SK-N-SH treated with all-trans-retinoic acid at 6 μM for 48 hours (cell line): ENCODE results near the gene SDHB.
"Not testable (repeated sequence)": the region's sequence is repeated elsewhere in the genome, so short reads cannot be mapped to it uniquely, and the experiment has no call there.

Experiments used
- ATAC-seq: fragments of 200-7000 bp; cut with Tn5 transposase; 3 replicates; pipeline ENCODE4 v1.9.1; 2020; ENCODE audit warnings: mild to moderate bottlenecking, moderate library complexity
- ARNTL ChIP-seq: fragments of 450-650 bp; formaldehyde crosslinking; IDR thresholded peaks from 2 replicates; pipeline ENCODE4 v1.5.0; 2020; ENCODE audit warnings: low read depth, mild to moderate bottlenecking, moderate library complexity, borderline replicate concordance
- BACH2 ChIP-seq: fragments of 250-450 bp; sonication (Bioruptor Pico); IDR thresholded peaks from 2 replicates; pipeline ENCODE4 v1.9.0; 2021; ENCODE audit warnings: mild to moderate bottlenecking, borderline replicate concordance
- CREB5 ChIP-seq: fragments of 250-450 bp; sonication (Bioruptor Pico); IDR thresholded peaks from 2 replicates; pipeline ENCODE4 v1.5.1; 2020; ENCODE audit warnings: low read depth, mild to moderate bottlenecking, moderate library complexity
- CSDC2 ChIP-seq: fragments of 250-450 bp; sonication (Bioruptor Pico); IDR thresholded peaks from 2 replicates; pipeline ENCODE4 v1.5.0; 2020; ENCODE audit warnings: mild to moderate bottlenecking, moderate library complexity
- CSRNP3 ChIP-seq: fragments of 250-450 bp; sonication (Bioruptor Pico); IDR thresholded peaks from 2 replicates; pipeline ENCODE4 v1.5.1; 2021; ENCODE audit warnings: mild to moderate bottlenecking, moderate library complexity
- ESRRG ChIP-seq: fragments of 250-450 bp; sonication (Bioruptor Pico); IDR thresholded peaks from 2 replicates; pipeline ENCODE4 v1.6.1; 2021; ENCODE audit warnings: mild to moderate bottlenecking
- GLIS3 ChIP-seq: fragments of 250-450 bp; sonication (Bioruptor Pico); IDR thresholded peaks from 2 replicates; pipeline ENCODE4 v1.5.0; 2020; ENCODE audit warnings: mild to moderate bottlenecking, moderate library complexity
- ISL1 ChIP-seq: fragments of 250-450 bp; sonication (Bioruptor Pico); IDR thresholded peaks from 2 replicates; pipeline ENCODE4 v2.1.2; 2022; ENCODE audit warnings: mild to moderate bottlenecking, moderate library complexity
- OSR1 ChIP-seq: fragments of 250-450 bp; sonication (Bioruptor Pico); IDR thresholded peaks from 2 replicates; pipeline ENCODE4 v1.8.0; 2022; ENCODE audit warnings: moderate library complexity, mild to moderate bottlenecking, inconsistent platforms
- PATZ1 ChIP-seq: fragments of 250-450 bp; sonication (Bioruptor Pico); IDR thresholded peaks from 2 replicates; pipeline ENCODE4 v1.8.0; 2020; ENCODE audit warnings: mild to moderate bottlenecking, moderate library complexity, borderline replicate concordance
- PPARA ChIP-seq: fragments of 250-450 bp; sonication (Bioruptor Pico); IDR thresholded peaks from 2 replicates; pipeline ENCODE4 v1.5.0; 2020; ENCODE audit warnings: mild to moderate bottlenecking, borderline replicate concordance
- RARB ChIP-seq: fragments of 250-450 bp; sonication (Bioruptor Pico); IDR thresholded peaks from 2 replicates; pipeline ENCODE4 v1.8.0; 2021; ENCODE audit warnings: mild to moderate bottlenecking, moderate library complexity
- SNAI2 ChIP-seq: fragments of 250-450 bp; sonication (Bioruptor Pico); IDR thresholded peaks from 2 replicates; pipeline ENCODE4 v1.5.0; 2020; ENCODE audit warnings: mild to moderate bottlenecking, moderate library complexity
- TCF4 ChIP-seq: fragments of 250-450 bp; sonication (Bioruptor Pico); IDR thresholded peaks from 2 replicates; pipeline ENCODE4 v1.8.0; 2021; ENCODE audit warnings: mild to moderate bottlenecking, moderate library complexity, borderline replicate concordance
- TOX ChIP-seq: fragments of 250-450 bp; sonication (Bioruptor Pico); IDR thresholded peaks from 2 replicates; pipeline ENCODE4 v1.8.0; 2021; ENCODE audit warnings: mild to moderate bottlenecking, moderate library complexity, borderline replicate concordance
- ZFP3 ChIP-seq: fragments of 250-450 bp; sonication (Bioruptor Pico); IDR thresholded peaks from 2 replicates; pipeline ENCODE4 v1.5.0; 2020; ENCODE audit warnings: mild to moderate bottlenecking, moderate library complexity
- ZFP30 ChIP-seq: fragments of 450-650 bp; formaldehyde crosslinking; IDR thresholded peaks from 2 replicates; pipeline ENCODE4 v1.5.0; 2022; ENCODE audit warnings: mild to moderate bottlenecking, moderate library complexity
- ZNF565 ChIP-seq: fragments of 450-650 bp; formaldehyde crosslinking; conservative IDR thresholded peaks from 2 replicates; pipeline ENCODE4 v1.5.0; 2020; ENCODE audit warnings: low read depth, mild to moderate bottlenecking, moderate library complexity
- ZNF70 ChIP-seq: fragments of 450-650 bp; formaldehyde crosslinking; IDR thresholded peaks from 2 replicates; pipeline ENCODE4 v1.5.0; 2020; ENCODE audit warnings: mild to moderate bottlenecking, moderate library complexity
- TF ChIP-seq, protein P1 (sequence below): fragments of 250-450 bp; sonication (Bioruptor Pico); IDR thresholded peaks from 2 replicates; pipeline ENCODE4 v1.5.0; 2020; ENCODE audit warnings: mild to moderate bottlenecking, moderate library complexity

Gene SDHB

DNA sequence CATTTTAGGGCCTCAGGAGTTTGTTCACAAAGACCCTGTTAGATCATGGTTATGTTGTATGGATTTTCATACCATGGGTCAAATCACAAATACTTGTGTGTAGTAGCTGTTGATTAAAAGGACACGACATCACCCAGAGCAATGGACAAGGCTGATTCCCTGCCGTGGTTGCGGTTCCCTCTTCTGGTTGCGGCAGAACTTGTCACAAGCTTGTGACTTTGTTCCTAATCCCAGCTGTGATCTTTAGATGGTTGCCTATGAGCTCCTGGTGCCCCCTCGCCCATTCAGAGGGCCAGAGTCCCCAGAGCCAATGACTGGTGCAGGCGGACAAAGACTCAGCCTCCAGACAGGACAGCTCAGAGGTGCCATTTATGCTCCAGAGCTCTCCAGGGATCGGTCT is 11.8 kb upstream of the SDHB start:
- ATAC-seq: no peak
- TF ChIP-seq ZNF565 (CRISPR knock-in tag): no peak
- no peak for TF ChIP-seq RARB (CRISPR knock-in tag)
- TF ChIP-seq, protein P1, sequence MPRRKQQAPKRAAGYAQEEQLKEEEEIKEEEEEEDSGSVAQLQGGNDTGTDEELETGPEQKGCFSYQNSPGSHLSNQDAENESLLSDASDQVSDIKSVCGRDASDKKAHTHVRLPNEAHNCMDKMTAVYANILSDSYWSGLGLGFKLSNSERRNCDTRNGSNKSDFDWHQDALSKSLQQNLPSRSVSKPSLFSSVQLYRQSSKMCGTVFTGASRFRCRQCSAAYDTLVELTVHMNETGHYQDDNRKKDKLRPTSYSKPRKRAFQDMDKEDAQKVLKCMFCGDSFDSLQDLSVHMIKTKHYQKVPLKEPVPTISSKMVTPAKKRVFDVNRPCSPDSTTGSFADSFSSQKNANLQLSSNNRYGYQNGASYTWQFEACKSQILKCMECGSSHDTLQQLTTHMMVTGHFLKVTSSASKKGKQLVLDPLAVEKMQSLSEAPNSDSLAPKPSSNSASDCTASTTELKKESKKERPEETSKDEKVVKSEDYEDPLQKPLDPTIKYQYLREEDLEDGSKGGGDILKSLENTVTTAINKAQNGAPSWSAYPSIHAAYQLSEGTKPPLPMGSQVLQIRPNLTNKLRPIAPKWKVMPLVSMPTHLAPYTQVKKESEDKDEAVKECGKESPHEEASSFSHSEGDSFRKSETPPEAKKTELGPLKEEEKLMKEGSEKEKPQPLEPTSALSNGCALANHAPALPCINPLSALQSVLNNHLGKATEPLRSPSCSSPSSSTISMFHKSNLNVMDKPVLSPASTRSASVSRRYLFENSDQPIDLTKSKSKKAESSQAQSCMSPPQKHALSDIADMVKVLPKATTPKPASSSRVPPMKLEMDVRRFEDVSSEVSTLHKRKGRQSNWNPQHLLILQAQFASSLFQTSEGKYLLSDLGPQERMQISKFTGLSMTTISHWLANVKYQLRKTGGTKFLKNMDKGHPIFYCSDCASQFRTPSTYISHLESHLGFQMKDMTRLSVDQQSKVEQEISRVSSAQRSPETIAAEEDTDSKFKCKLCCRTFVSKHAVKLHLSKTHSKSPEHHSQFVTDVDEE: no peak
- TF ChIP-seq ZFP30 (CRISPR knock-in tag): no peak
- no peak for TF ChIP-seq CSRNP3
- no peak for TF ChIP-seq ISL1 (CRISPR knock-in tag)
- no peak for TF ChIP-seq TCF4
- no peak for TF ChIP-seq ARNTL (CRISPR knock-in tag)
- no peak for TF ChIP-seq OSR1 (CRISPR knock-in tag)
- no peak for TF ChIP-seq PPARA (CRISPR knock-in tag)
- no peak for TF ChIP-seq TOX (CRISPR knock-in tag)
- TF ChIP-seq ESRRG (CRISPR knock-in tag): no peak

- ATAC-seq: not testable (repeated sequence)
Measured at GRCh38 chr1:17062751-17063150, 8.9 kb upstream of the SDHB start.

DNA sequence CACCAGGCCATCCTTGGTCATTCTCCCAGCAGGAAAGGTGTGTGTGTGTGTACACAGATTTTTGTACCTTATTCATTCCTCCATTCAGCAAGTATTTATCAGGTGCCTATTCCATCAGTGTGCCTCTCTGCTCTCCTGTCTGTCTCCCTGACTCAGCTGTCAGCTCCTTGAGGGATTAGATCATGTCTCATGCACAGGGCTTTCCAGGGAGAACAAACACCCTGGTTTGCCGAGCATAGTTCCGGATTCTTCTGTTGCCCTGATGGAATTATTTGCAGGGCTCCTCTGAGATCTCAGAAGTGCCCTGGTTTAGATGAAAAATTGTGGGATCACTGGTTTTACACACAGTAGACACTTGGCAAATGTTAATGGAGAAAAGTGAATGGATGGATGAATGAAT is 8.1 kb upstream of the SDHB start:
- no peak for TF ChIP-seq ZNF565 (CRISPR knock-in tag)
- TF ChIP-seq PPARA (CRISPR knock-in tag): no peak
- no peak for TF ChIP-seq BACH2
- no peak for TF ChIP-seq CSRNP3
- no peak for TF ChIP-seq SNAI2 (CRISPR knock-in tag)
- TF ChIP-seq TCF4: no peak
- TF ChIP-seq GLIS3 (CRISPR knock-in tag): no peak
- no peak for TF ChIP-seq ARNTL (CRISPR knock-in tag)

GRCh38 chr1:17061486-17061885 is 7.7 kb upstream of the SDHB start:
- no peak for ATAC-seq
- TF ChIP-seq CSDC2: no peak

More for the DNA sequence above, 8.1 kb upstream of the SDHB start:
- no peak for ATAC-seq

DNA sequence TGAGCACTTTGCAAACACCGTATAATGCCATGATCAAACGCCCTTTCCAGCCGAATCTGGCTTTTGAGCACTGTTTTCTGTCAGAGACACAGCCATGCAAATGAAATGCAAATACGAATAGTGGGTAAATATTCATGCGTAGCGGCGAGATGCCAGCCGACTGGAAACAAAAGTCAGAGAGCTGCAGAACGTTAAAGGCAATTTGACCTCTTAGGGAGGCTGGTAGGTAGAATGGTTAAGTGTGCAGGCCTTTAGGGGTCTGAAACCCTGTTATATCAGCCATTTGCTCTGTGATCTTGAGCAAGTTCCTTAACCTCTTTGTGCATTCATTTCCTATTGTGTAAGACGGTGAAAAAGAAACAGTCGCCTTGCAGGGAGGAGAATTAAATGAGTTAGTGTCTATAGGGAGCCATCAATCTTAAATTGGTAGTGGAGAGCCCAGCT is 6.5 kb upstream of the SDHB start:
- no peak for ATAC-seq
- TF ChIP-seq ZFP3 (CRISPR knock-in tag): no peak
- TF ChIP-seq TCF4: no peak
- no peak for TF ChIP-seq PATZ1 (CRISPR knock-in tag)
- TF ChIP-seq OSR1 (CRISPR knock-in tag): no peak
- TF ChIP-seq ESRRG (CRISPR knock-in tag): no peak
- TF ChIP-seq RARB (CRISPR knock-in tag): no peak
- TF ChIP-seq, protein P1: no peak
- TF ChIP-seq ISL1 (CRISPR knock-in tag): no peak
- no peak for TF ChIP-seq BACH2
- no peak for TF ChIP-seq ARNTL (CRISPR knock-in tag)
- no peak for TF ChIP-seq ZNF565 (CRISPR knock-in tag)
- TF ChIP-seq SNAI2 (CRISPR knock-in tag): no peak
- no peak for TF ChIP-seq ZNF70
- TF ChIP-seq ZFP30 (CRISPR knock-in tag): no peak
- TF ChIP-seq CREB5: no peak
- no peak for TF ChIP-seq PPARA (CRISPR knock-in tag)
